B cell (primary cell): ENCODE data around the gene HTRA2. TPM values are rescaled to one million over a fixed set of nuclear protein-coding genes. Genes with fewer than 3 reads are reported as not detected.

Experiments
- ATAC-seq: fragments of 200-7000 bp; cut with Tn5 transposase; one replicate; pipeline ENCODE4 v1.10.0; 2021; ENCODE audit warnings: low read depth, mild to moderate bottlenecking, moderate number of reproducible peaks, moderate library complexity
- CTCF ChIA-PET: fragments of 350-600 bp; sonication (Branson Sonifier 250); formaldehyde crosslinking; loops from one replicate; lab custom pipeline; 2021; ENCODE audit warnings: antibody characterized with exemption, inconsistent platforms; lab: Charles Lee
- POLR2A ChIA-PET: fragments of 350-600 bp; sonication (Branson Sonifier 250); formaldehyde crosslinking; loops from one replicate; lab custom pipeline; 2021; ENCODE audit warnings: antibody characterized with exemption; lab: Charles Lee
- DNase-seq: peaks from one replicate; pipeline ENCODE4 v3.0.0; 2013
- H2AFZ ChIP-seq: 2 replicates; pipeline ENCODE4 v1.6.1; 2012; ENCODE audit warnings: mild to moderate bottlenecking, low read depth, low read length; ENCODE audit not compliant: insufficient read depth, poor library complexity, severe bottlenecking
- H3K27ac ChIP-seq, 2 donors: 1 replicate in 1 of 2; 2 replicates in 1 of 2; pipeline ENCODE4 v1.5.1; 2012 to 2013; ENCODE audit warnings: low read length in 2 of 2, mild to moderate bottlenecking in 2 of 2, moderate library complexity in 1 of 2
- H3K27me3 ChIP-seq, 4 experiments: fragments of 200-600 bp in 1 of 4; sonication (generic) in 1 of 4; replicated peaks in 1 of 4; 1 replicate in 2 of 4; 2 replicates in 2 of 4; pipeline versions ENCODE4 v1.6.1 to v1.7.0; 2013 to 2016; ENCODE audit warnings: low read length in 3 of 4, mild to moderate bottlenecking in 2 of 4, mixed read lengths in 1 of 4, moderate library complexity in 1 of 4; ENCODE audit not compliant: insufficient read depth in 4 of 4, control insufficient read depth in 3 of 4; ENCODE audit errors: control extremely low read depth in 1 of 4
- H3K36me3 ChIP-seq, 2 experiments: replicated peaks in 1 of 2; 1 replicate in 1 of 2; 2 replicates in 1 of 2; pipeline versions ENCODE4 v1.6.1 to v1.7.1; 2013; ENCODE audit warnings: low read length in 1 of 2; ENCODE audit not compliant: insufficient read depth in 2 of 2, control insufficient read depth in 1 of 2; ENCODE audit errors: control extremely low read depth in 1 of 2, extremely low read depth in 1 of 2
- H3K4me1 ChIP-seq, 2 donors: fragments of 200-600 bp in 1 of 2; sonication (generic) in 1 of 2; 1 replicate in 1 of 2; 2 replicates in 1 of 2; pipeline versions ENCODE4 v1.5.1 to v1.6.1; 2013 to 2017; ENCODE audit warnings: low read length in 2 of 2; ENCODE audit not compliant: control insufficient read depth in 2 of 2, insufficient read depth in 2 of 2
- H3K4me2 ChIP-seq: replicated peaks from 2 replicates; pipeline ENCODE3; 2012; ENCODE audit warnings: mild to moderate bottlenecking, low read depth, low read length; ENCODE audit not compliant: poor library complexity, severe bottlenecking
- H3K4me3 ChIP-seq, 5 experiments: fragments of 200-600 bp in 1 of 5; sonication (generic) in 1 of 5; 1 replicate in 3 of 5; 2 replicates in 2 of 5; pipeline versions ENCODE4 v1.5.1 to v1.7.0; 2011 to 2016; ENCODE audit warnings: low read length in 4 of 5, mild to moderate bottlenecking in 4 of 5, low read depth in 2 of 5, control low read depth in 1 of 5, moderate library complexity in 1 of 5; ENCODE audit not compliant: insufficient read depth in 1 of 5; ENCODE audit errors: control extremely low read depth in 1 of 5, extremely low read depth in 1 of 5
- H3K79me2 ChIP-seq: fragments of 200-600 bp; sonication (generic); one replicate; pipeline ENCODE4 v1.6.0; 2016; ENCODE audit warnings: low read length; ENCODE audit not compliant: control insufficient read depth, insufficient read depth
- H3K9ac ChIP-seq: fragments of 200-600 bp; sonication (generic); 2 replicates; pipeline ENCODE4 v1.6.1; 2017; ENCODE audit warnings: mild to moderate bottlenecking, low read length, moderate library complexity
- H3K9me3 ChIP-seq, 3 donors: one replicate each; pipeline versions ENCODE4 v1.6.1 to v1.7.1; 2013; ENCODE audit warnings: low read length in 2 of 3; ENCODE audit not compliant: control insufficient read depth in 2 of 3, insufficient read depth in 1 of 3; ENCODE audit errors: control extremely low read depth in 1 of 3
- H4K20me1 ChIP-seq: 2 replicates; pipeline ENCODE4 v1.6.0; 2012; ENCODE audit warnings: mild to moderate bottlenecking, low read length; ENCODE audit not compliant: insufficient read depth, control insufficient read depth, poor library complexity, severe bottlenecking
- H3K27ac Mint-ChIP-seq: one replicate; pipeline ENCODE4 v1.8.0; 2021; ENCODE audit warnings: mixed read lengths
- H3K27me3 Mint-ChIP-seq: one replicate; pipeline ENCODE4 v1.8.0; 2021; ENCODE audit warnings: mixed read lengths
- H3K4me1 Mint-ChIP-seq: one replicate; pipeline ENCODE4 v1.8.0; 2021; ENCODE audit warnings: mixed read lengths
- H3K4me3 Mint-ChIP-seq: one replicate; pipeline ENCODE4 v1.8.0; 2021; ENCODE audit warnings: mixed read lengths
- H3K9me3 Mint-ChIP-seq: one replicate; pipeline ENCODE4 v1.8.0; 2022; ENCODE audit warnings: mixed read lengths; ENCODE audit not compliant: insufficient read depth
- CTCF ChIP-seq: fragments of 200-600 bp; IDR thresholded peaks from one replicate; pipeline ENCODE4 v1.8.0; 2022; ENCODE audit warnings: antibody characterized with exemption, mild to moderate bottlenecking
- EZH2 ChIP-seq: IDR thresholded peaks from 2 replicates; pipeline ENCODE4 v1.6.1; 2012; ENCODE audit warnings: borderline replicate concordance, low read depth, mild to moderate bottlenecking, moderate library complexity, low read length; ENCODE audit not compliant: insufficient read depth, poor library complexity, severe bottlenecking
- WGBS: methylation state at CpG from one replicate; pipeline ENCODE4 v1.1.5; 2013; ENCODE audit warnings: missing lambda C conversion rate; ENCODE audit not compliant: insufficient coverage; 5-methylcytosine and 5-hydroxymethylcytosine counted together
- intact Hi-C: fragments of 100-400 bp; cut with micrococcal nuclease; formaldehyde crosslinking; loops from one replicate; pipeline ENCODE4 v1.10.0; 2022
- polyA plus RNA-seq: library from polyadenylated mRNA; depleted of rRNA; stranded (reverse); fragments of >200 nt; gene quantifications from 2 replicates; pipeline ENCODE4 v1.2.3, GENCODE V29; 2012
- total RNA-seq, 2 donors: library from RNA; stranded (reverse); fragments of 120-200 nt in 1 of 2; gene quantifications; 1 replicate in 1 of 2; 2 replicates in 1 of 2; pipeline versions ENCODE4 v1.2.3 to v1.2.4, GENCODE V29; 2013 to 2022

The HTRA2 gene
- total and polyA plus RNA-seq, 2 donors (not counting 1 experiment from before 2014, with no cell fraction given), result 52.8 to 111 TPM

GRCh38 chr2:74533464-74533863, 3.7 kb downstream of the HTRA2 start:
- peaks cover under 1% of the 10 kb centered on the region for H4K20me1 ChIP-seq
- no peaks in the 10 kb centered on the region for H3K27me3 ChIP-seq
- Mint-ChIP-seq H3K27ac (no peak overlapping the region), H3K4me1 (peaks cover 38% of the 10 kb centered on the region), H3K9me3 (no peaks in the 10 kb centered on the region), H3K4me3 (no peak overlapping the region), H3K27me3 (no peaks in the 10 kb centered on the region)
- peaks cover 30% of the 10 kb centered on the region for H3K79me2 ChIP-seq
- no peak overlapping the region for H3K4me2 ChIP-seq
- no peaks in the 10 kb centered on the region for H3K9me3 ChIP-seq
- H3K9ac ChIP-seq, result no peak overlapping the region
- no peak overlapping the region for H2AFZ ChIP-seq
- DNase-seq, result no peak
- no peak overlapping the region for H3K4me3 ChIP-seq
- WGBS, result 95% methylated on average over 2 of the region's 4 CpGs
- intact Hi-C loops, result loop anchor here (5.0 kb wide), 1 partner anchor 36 kb away; the partner anchor contains the start of gene LBX2
- no peak for ATAC-seq
- ChIA-PET CTCF (interaction anchor here (1.2 to 9.6 kb wide), 5 partner anchors 11 to 159 kb away, joined by 3 to 71 read pairs (median 6); partner anchors contain the start of genes CCDC142, PCGF1 and TTC31), POLR2A (no interaction called here)
- TF ChIP-seq CTCF (no peak), EZH2 (no peak)
- peaks cover 0 to 20% of the 10 kb centered on the region in 2 experiments for H3K36me3 ChIP-seq
- no peak overlapping the region for H3K27ac ChIP-seq
- H3K4me1 ChIP-seq, result peaks cover 27 to 37% of the 10 kb centered on the region in 2 donors

- Histone ChIP-seq H4K20me1 (no peaks in the 10 kb centered on the region), H2AFZ (no peak overlapping the region), H3K27me3 (no peaks in the 10 kb centered on the region), H3K4me2 (no peak overlapping the region), H3K9me3 (no peaks in the 10 kb centered on the region), H3K36me3 (peaks cover 0 to 20% of the 10 kb centered on the region in 2 experiments), H3K9ac (no peak overlapping the region), H3K4me1 (peaks cover 30 to 39% of the 10 kb centered on the region in 2 donors), H3K27ac (no peak overlapping the region), H3K4me3 (no peak overlapping the region), H3K79me2 (peaks cover 22% of the 10 kb centered on the region)
- TF ChIP-seq CTCF (no peak), EZH2 (no peak)
- POLR2A ChIA-PET, result no interaction called here
- DNase-seq (no peak), ATAC-seq (no peak)
- no peak overlapping the region for H3K4me3 Mint-ChIP-seq
- CTCF ChIA-PET, result interaction anchor here (1.2 to 9.6 kb wide), 3 partner anchors 11 to 53 kb away, joined by 3 to 71 read pairs (median 6); partner anchors contain the start of genes CCDC142 and TTC31
- WGBS, result 97% methylated on average over 11 of the region's 12 CpGs
- H3K9me3 Mint-ChIP-seq, result no peaks in the 10 kb centered on the region
- intact Hi-C loops, result loop anchor here (5.0 kb wide), 1 partner anchor 37 kb away; the partner anchor contains the start of gene LBX2
- peaks cover 41% of the 10 kb centered on the region for H3K4me1 Mint-ChIP-seq
- H3K27ac Mint-ChIP-seq, result no peak overlapping the region
- H3K27me3 Mint-ChIP-seq, result no peaks in the 10 kb centered on the region
Measured at GRCh38 chr2:74534411-74534810, 4.7 kb downstream of the HTRA2 start.
